Measurements from ENCODE around the gene TENM4.
A peak's percentile ranks its signal among the peaks of the same experiment; 100 is the strongest.
"Not testable (repeated sequence)": the region's sequence is repeated elsewhere in the genome, so short reads cannot be mapped to it uniquely, and the experiment has no call there.

The TENM4 gene

GRCh38 chr11:78990261-78990660, 450.6 kb downstream of the TENM4 start:
- no peak for DNase-seq

GRCh38 chr11:78987748-78988147, 453.1 kb downstream of the TENM4 start:
- DNase-seq: no peak

DNA sequence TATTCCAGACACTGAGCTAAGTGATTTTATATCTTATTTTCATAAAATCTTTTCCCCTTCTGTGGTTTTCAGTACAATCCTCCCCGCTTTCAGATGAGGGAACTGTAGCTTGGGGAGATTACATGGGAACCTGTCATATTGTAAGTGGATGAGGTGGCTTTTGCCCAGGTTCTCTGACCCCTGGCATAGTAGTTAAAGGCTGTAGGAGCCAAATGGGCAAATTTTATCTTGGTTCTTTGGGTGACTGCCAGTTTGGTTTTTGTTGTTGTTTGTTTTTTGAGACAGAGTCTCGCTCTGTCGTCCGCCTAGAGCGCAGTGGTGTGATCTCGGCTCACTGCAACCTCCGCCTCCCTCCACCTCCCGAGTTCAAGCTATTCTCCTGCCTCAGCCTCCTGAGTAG, 454.5 kb downstream of the TENM4 start:
- DNase-seq: no peak

DNA sequence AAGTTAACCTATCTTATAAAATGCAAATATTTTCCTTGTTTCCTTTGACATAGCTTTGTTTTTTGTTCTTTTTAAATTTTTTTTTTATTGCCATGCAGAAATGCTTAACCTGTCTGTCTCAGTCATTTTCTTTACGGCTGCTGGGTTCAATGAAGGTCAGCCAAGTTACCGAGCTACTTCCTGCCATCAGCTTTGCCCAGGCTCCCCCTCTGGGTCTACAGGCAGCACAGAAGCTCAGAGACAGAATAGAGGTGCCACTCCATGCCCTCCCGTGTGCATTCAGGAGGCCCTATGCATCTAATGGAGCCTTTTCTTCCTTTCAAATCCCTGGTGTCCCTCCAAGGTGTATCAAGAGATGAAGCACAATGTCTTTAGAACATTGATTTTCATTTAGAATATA, 455.2 kb downstream of the TENM4 start:
- DNase-seq: no peak

- no peak for DNase-seq
Measured at GRCh38 chr11:78982473-78982872, 458.4 kb downstream of the TENM4 start.

DNA sequence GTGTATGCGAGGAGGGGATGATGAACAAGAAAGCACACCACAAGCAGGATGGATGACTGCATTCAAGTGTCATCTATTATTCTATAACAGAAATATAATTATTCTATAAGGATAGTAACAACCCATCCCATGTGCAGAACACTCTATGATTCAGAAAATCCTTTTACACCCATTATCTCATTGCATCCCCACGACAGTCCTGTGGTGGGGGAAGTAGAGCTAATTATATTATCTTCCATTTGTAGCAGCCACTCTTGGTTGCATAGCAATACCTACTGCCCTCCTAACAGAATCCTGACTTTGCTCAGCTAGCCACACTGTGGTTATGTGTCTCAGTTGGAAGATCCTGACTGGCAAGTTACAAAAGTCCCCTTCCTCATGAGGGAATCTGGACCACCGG, 459.7 kb downstream of the TENM4 start:
- DNase-seq: no peak

- DNase-seq: no peak
Measured at GRCh38 chr11:78978831-78979230, 462.0 kb downstream of the TENM4 start.

- not testable (repeated sequence) for DNase-seq
Measured at GRCh38 chr11:78977848-78978247, 463.0 kb downstream of the TENM4 start.

- no peak for DNase-seq
Measured at GRCh38 chr11:78977009-78977408, 463.8 kb downstream of the TENM4 start.

DNA sequence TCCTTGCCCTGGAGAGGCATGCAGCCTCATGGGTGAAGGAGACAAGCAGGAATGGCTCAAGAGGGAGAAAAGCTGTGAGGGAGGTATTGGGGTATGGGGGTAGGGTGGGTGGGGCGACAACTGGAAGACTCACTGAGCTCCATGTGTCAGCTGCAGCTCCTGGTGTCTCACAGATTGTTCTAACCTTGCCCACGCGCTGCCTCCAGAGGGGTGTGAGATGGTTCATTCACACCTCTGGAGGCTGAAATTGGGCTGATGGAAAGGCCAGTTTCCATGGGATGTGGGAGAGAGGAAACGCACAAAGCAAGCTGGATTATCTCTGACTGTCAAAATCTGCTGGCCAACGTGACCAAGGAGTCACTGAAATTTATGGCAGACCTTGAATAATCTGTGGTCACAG, 465.7 kb downstream of the TENM4 start:
- DNase-seq: no peak

- no peak for DNase-seq
Measured at GRCh38 chr11:78973876-78974275, 467.0 kb downstream of the TENM4 start.

DNA sequence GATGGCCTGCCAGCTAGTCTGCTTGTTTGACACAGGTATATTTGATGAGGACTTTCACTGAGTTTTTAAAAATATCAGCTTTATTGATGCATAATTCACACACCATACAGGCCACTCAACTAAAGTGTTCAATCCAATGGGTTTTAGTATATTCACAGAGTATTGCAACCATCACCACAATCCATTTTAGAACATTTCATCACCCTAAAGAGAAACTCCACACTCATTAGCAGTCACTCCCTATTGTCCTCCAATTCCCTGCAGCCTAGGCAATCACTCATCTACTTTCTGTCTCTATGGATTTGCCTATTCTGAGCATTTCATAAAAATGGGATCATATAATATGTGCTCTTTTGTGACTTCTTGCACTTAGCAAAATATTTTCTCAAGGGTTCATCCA, 468.2 kb downstream of the TENM4 start:
- DNase-seq: no peak

DNA sequence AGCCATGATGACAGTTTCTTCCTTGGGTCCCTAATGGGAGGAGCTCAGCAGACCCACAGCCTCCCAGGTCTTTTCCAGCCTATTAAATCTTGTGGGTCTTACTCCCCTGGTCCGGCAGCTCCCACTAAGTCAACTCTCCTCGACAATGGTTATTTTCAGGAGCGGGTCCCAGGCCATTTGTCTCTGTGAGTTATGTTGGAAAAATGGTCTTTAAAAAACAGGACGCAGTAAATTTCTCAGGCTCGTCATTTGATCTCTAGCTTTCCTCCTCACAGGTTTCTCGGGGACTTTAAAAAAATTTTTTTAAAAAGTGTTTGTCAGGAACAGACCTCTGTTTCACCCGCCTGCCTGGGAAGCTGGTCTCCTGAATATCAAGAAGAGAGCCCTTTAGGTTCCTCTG, 468.7 kb downstream of the TENM4 start:
- DNase-seq: no peak

DNA sequence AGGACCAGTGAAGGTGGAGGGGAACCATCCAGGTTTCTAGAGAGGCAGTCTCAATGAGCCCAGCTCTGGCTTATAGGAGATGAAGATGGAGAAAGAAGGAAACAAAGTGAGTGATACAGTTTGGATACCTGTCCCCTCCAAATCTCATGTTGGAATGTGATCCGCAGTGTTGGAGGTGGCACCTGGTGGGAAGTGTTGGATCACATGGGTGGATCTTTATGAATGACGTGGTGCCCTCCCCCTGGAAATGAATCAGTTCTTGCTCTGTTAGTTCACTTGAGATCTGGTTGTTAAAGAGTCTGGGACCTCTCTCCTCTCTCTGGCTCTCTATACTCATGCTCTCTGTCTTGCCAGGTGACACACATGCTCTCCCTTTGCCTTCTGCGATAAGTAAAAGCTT, 473.0 kb downstream of the TENM4 start:
- DNase-seq: no peak

DNA sequence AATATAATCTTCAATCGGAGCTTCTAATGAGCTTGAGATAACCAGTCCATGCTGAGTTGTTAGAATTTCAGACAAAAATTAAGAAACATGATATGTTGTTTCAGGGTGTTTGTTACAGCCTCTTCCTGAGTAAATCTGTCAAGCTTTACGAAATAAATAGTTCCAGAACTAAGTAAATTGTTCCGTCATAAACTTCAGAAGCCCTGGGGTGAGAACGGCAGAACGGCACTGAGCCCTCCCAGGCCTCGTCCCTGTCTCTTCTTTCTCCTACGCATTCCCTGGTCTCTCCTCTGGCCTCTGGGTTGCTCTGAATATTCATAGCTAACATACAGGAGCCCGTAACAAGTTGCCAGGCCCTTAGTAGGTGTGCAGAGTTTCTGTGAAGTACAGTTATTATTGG, 475.4 kb downstream of the TENM4 start:
- no peak for DNase-seq

GRCh38 chr11:78961937-78962701, 478.7 kb downstream of the TENM4 start:
- peak; percentile 73 for DNase-seq

- peak; percentile 83 for DNase-seq
Measured at GRCh38 chr11:78961247-78961646, 479.6 kb downstream of the TENM4 start.

DNA sequence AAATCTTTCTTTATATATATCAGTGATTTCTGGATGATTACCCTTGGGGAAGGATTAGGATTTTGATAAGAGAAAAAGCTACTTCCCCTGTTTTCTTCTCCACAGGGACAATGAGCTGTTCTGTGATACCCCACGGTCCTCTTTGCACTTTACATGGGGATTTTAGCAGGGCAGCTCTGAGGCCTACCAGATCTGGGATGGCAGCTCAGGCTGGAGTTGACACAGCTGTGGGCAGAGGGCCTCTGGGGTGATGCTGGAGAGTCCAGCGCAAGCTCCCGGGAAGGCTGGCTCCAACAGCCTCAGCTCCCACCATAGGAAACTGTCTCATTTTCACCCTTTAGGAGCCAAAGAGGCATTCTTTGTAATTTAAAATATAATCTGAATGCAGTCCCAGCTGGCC, 482.4 kb downstream of the TENM4 start:
- DNase-seq: no peak

DNA sequence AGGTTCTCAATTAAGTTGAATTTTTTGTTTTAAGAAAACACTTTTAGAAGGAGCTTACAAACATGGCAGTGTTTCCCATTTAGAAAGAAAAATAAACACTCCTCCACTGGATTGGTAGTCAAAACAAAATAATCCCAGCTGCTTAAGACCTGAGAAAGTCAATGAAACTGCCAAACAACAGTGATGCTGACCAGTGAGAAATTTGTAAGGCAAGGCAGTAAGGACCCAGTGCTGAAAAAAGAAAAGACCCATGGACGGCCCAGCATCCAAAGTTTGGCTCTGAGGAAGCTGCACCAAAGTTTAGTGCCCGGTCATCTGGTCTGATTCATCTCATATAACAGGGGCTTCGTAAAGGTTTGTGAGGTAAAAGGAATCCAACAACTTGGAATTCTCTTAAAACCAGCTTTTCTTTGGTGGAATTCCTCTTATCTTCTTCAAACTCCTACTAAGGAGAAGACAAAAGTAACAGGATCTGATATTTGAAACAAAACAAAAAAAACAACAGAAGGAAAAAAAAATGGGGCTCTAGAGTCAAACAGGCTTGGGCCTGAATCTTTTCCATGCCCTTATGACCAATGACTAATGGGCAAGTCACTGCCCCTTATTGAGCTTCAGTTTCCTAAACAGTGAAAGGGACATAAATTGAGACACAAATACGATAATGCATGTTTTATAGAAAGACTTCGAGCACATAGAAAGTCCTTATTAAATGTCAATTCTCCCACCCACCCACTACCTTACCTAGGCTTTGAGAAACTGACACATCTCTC, 483.2 kb downstream of the TENM4 start:
- DNase-seq: no peak

DNA sequence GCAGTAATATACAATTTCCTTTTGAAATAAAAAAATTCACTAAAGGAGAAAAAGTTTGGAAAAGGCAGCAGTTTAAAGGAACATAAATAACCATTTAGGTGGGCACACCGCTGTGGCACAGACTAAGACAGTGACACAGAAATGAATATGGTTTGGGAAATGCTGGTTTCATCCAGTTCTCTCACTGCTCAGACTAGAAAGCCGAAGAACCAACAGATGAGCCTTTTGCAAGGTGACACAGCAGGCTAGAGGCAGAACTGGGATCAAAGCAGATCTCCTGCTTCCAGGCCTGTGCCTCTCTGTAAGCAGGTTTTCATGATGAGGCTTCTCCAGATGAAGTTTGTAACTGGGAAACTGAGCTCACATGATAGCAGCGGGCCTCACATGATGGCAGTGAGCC, 486.1 kb downstream of the TENM4 start:
- no peak for DNase-seq

- no peak for DNase-seq
Measured at GRCh38 chr11:78954261-78954660, 486.6 kb downstream of the TENM4 start.

DNA sequence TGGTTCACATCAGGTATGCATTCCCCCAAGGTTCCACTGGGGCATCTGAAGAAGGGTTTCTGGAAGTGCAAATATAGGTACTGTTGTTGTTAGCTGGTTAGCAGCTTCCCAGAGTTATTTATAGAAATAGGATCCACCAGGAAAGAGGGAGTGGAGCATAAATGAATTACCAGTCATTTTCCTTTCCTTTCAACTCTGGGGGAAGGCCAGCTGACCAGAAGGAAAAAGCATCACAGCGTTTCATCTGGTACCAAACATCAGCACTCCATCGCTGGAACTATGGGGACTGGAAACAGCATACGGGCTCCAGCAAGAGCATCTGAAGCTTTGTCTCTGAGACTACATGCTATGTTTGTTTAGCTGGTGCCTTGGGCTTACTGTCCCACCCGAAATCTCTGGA, 487.9 kb downstream of the TENM4 start:
- DNase-seq: no peak

DNA sequence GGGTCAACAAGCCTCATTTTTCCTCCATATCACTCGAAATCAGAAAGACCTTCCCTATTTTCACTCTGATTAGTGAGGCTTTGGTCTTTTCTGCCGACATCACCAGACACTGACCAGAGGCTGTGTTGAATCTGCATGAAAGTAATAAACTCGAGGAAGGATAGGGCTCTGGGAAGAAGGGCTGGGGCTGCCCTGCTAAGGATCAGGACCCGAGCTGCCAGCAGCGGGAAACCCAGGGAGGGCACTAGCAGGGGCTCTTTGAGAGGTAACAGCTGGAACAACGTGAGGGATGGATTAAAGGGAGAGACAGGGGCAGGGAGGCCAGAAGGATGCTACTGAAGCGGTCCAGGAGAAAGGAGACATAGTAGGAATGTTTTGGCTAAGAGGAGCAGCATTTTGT, 488.7 kb downstream of the TENM4 start:
- DNase-seq: no peak

DNA sequence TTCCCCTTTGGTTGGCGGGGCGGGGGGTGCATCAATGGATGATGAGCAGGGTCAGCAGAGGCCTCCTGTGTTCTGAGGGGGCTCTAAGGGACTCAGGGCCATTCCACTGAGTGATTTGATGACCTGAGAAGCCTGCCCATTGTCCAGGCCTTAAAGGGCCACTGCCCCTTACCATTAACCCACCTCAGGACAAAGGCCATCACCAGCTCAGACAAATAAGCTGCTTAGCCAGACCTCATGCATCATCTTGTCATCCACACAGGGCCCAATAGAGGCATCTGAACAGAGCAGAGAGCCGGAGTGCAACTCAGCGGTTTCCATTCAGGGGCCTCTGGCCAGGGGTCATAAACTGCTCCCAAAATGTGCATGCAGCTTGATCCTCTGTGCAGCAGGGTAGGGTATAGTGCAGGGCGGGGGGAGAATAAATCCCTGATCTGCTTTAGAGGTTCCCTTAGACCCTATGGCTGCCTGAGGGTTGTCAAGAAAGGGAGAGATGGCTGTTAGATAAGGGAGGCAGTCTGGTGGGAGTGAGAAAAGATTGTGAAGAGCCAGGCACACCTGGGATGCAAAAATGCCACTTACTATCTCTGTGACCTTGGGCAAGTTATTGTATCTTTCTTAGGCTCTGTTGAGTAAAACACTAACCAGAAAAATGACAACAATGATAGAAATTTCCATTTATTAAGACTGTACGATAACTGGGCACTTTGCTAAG, 490.7 kb downstream of the TENM4 start:
- no peak for DNase-seq

All from DMS153 (cell line).